ENCODE results near the gene PCF11.

PCF11 gene

DNA sequence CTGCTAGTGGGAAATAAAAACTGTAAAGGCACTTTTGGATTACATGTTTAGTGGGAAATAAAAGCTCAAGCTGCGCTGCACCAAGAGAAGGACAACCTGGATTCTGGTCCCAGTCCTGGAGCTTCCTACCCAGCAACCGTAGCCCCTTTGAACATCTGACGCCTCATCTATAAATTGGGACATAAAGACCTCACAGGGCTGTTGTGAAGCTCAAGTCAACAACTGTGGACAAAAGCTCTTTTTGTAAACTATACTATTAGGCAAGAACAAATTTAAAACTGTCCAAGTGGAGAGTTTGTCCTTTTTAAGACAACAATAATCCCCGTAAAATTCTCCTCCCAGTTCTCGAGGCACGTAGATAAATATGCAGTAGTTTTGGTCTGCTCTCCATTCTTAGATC is 17.6 kb upstream of the PCF11 start:
- Histone ChIP-seq H3K27me3 (ENCODE audit: control insufficient read depth in 1 of 2, insufficient read depth in 1 of 2, low read length in 2 of 2) (no peaks in the 10 kb centered on the region), H2BK12ac (ENCODE audit: low read length in 2 of 2) (no peak overlapping the region), H3K79me1 (replicated peaks; ENCODE audit: low read length, poor library complexity, severe bottlenecking) (no peaks in the 10 kb centered on the region), H3K9me3 (ENCODE audit: control insufficient read depth, low read length) (no peaks in the 10 kb centered on the region), H2BK120ac (ENCODE audit: low read depth, low read length) (no peak overlapping the region), H3K36me3 (ENCODE audit: control insufficient read depth in 1 of 2, insufficient read depth in 2 of 2, low read depth in 1 of 2, low read length in 2 of 2) (no peaks in the 10 kb centered on the region), H3K23ac (ENCODE audit: low read length in 2 of 2) (no peak overlapping the region), H3K14ac (ENCODE audit: low read length in 2 of 2) (no peak overlapping the region), H3K27ac (ENCODE audit: low read length, poor library complexity, severe bottlenecking) (no peak overlapping the region), H3K4me1 (ENCODE audit: control insufficient read depth, insufficient read depth, low read depth, low read length) (no peaks in the 10 kb centered on the region), H2AFZ (ENCODE audit: low read depth, low read length) (no peak overlapping the region), H2BK15ac (ENCODE audit: low read depth, poor library complexity, severe bottlenecking) (no peak overlapping the region), H3K4ac (ENCODE audit: low read depth in 1 of 2, low read length in 2 of 2) (no peak overlapping the region), H3K4me3 (ENCODE audit: insufficient read depth in 1 of 2, low read depth in 1 of 2, low read length in 2 of 2) (no peak overlapping the region), H4K8ac (ENCODE audit: low read length) (no peak overlapping the region), H2AK5ac (ENCODE audit: low read length, severe bottlenecking) (no peak overlapping the region), H3K9ac (ENCODE audit: low read length) (no peak overlapping the region), H3K4me2 (ENCODE audit: low read length, poor library complexity, severe bottlenecking) (no peak overlapping the region), H4K91ac (ENCODE audit: low read length) (no peak overlapping the region), H3K18ac (ENCODE audit: low read depth in 1 of 2, low read length in 2 of 2) (no peak overlapping the region), H2BK5ac (ENCODE audit: low read depth, low read length, poor library complexity, severe bottlenecking) (no peak overlapping the region)
- no peak for DNase-seq
- 95% methylated on average over 4 of the region's 6 CpGs for WGBS

- no peak overlapping the region for H3K27ac ChIP-seq (ENCODE audit: low read length, poor library complexity, severe bottlenecking)
- H4K91ac ChIP-seq (ENCODE audit: low read length) = no peak overlapping the region
- WGBS = 92% methylated on average over 11 of the region's 11 CpGs
- no peaks in the 10 kb centered on the region for H3K36me3 ChIP-seq (ENCODE audit: control insufficient read depth in 1 of 2, insufficient read depth in 2 of 2, low read depth in 1 of 2, low read length in 2 of 2)
- H2BK5ac ChIP-seq (ENCODE audit: low read depth, low read length, poor library complexity, severe bottlenecking) = no peak overlapping the region
- H2BK120ac ChIP-seq (ENCODE audit: low read depth, low read length) = no peak overlapping the region
- H3K14ac ChIP-seq (ENCODE audit: low read length in 2 of 2) = no peak overlapping the region
- DNase-seq = no peak
- no peak overlapping the region for H3K4me2 ChIP-seq (ENCODE audit: low read length, poor library complexity, severe bottlenecking)
- H3K4ac ChIP-seq (ENCODE audit: low read depth in 1 of 2, low read length in 2 of 2) = no peak overlapping the region
- H3K9ac ChIP-seq (ENCODE audit: low read length) = no peak overlapping the region
- H3K18ac ChIP-seq (ENCODE audit: low read depth in 1 of 2, low read length in 2 of 2) = no peak overlapping the region
- no peak overlapping the region for H2BK12ac ChIP-seq (ENCODE audit: low read length in 2 of 2)
- H3K23ac ChIP-seq (ENCODE audit: low read length in 2 of 2) = no peak overlapping the region
- no peaks in the 10 kb centered on the region for H3K4me1 ChIP-seq (ENCODE audit: control insufficient read depth, insufficient read depth, low read depth, low read length)
- H2AFZ ChIP-seq (ENCODE audit: low read depth, low read length) = no peak overlapping the region
- no peaks in the 10 kb centered on the region for H3K79me1 ChIP-seq (replicated peaks; ENCODE audit: low read length, poor library complexity, severe bottlenecking)
- H2AK5ac ChIP-seq (ENCODE audit: low read length, severe bottlenecking) = no peak overlapping the region
- H3K27me3 ChIP-seq (ENCODE audit: control insufficient read depth in 1 of 2, insufficient read depth in 1 of 2, low read length in 2 of 2) = no peaks in the 10 kb centered on the region
- no peak overlapping the region for H3K4me3 ChIP-seq (ENCODE audit: insufficient read depth in 1 of 2, low read depth in 1 of 2, low read length in 2 of 2)
- H4K8ac ChIP-seq (ENCODE audit: low read length) = no peak overlapping the region
- no peak overlapping the region for H2BK15ac ChIP-seq (ENCODE audit: low read depth, poor library complexity, severe bottlenecking)
- H3K9me3 ChIP-seq (ENCODE audit: control insufficient read depth, low read length) = no peaks in the 10 kb centered on the region
Measured at GRCh38 chr11:83140691-83141455, 16.1 kb upstream of the PCF11 start.

GRCh38 chr11:83147895-83148294 is 9.0 kb upstream of the PCF11 start:
- no peak overlapping the region for H2BK120ac ChIP-seq (ENCODE audit: low read depth, low read length)
- no peak overlapping the region for H3K27ac ChIP-seq (ENCODE audit: low read length, poor library complexity, severe bottlenecking)
- H3K4me3 ChIP-seq (ENCODE audit: insufficient read depth in 1 of 2, low read depth in 1 of 2, low read length in 2 of 2) = no peak overlapping the region
- no peak overlapping the region for H2BK12ac ChIP-seq (ENCODE audit: low read length in 2 of 2)
- H3K9ac ChIP-seq (ENCODE audit: low read length) = no peak overlapping the region
- WGBS = 83% methylated on average over 4 of the region's 4 CpGs
- no peak for DNase-seq
- no peak overlapping the region for H3K23ac ChIP-seq (ENCODE audit: low read length in 2 of 2)
- H2BK5ac ChIP-seq (ENCODE audit: low read depth, low read length, poor library complexity, severe bottlenecking) = no peak overlapping the region
- H3K18ac ChIP-seq (ENCODE audit: low read depth in 1 of 2, low read length in 2 of 2) = no peak overlapping the region
- H3K4ac ChIP-seq (ENCODE audit: low read depth in 1 of 2, low read length in 2 of 2) = no peak overlapping the region
- H2AK5ac ChIP-seq (ENCODE audit: low read length, severe bottlenecking) = no peak overlapping the region
- no peak overlapping the region for H3K4me2 ChIP-seq (ENCODE audit: low read length, poor library complexity, severe bottlenecking)
- no peak overlapping the region for H3K14ac ChIP-seq (ENCODE audit: low read length in 2 of 2)
- no peak overlapping the region for H2AFZ ChIP-seq (ENCODE audit: low read depth, low read length)
- H3K36me3 ChIP-seq (ENCODE audit: control insufficient read depth in 1 of 2, insufficient read depth in 2 of 2, low read depth in 1 of 2, low read length in 2 of 2) = no peaks in the 10 kb centered on the region
- H4K91ac ChIP-seq (ENCODE audit: low read length) = no peak overlapping the region
- H3K4me1 ChIP-seq (ENCODE audit: control insufficient read depth, insufficient read depth, low read depth, low read length) = no peaks in the 10 kb centered on the region
- no peak overlapping the region for H2BK15ac ChIP-seq (ENCODE audit: low read depth, poor library complexity, severe bottlenecking)
- H4K8ac ChIP-seq (ENCODE audit: low read length) = no peak overlapping the region
- H3K9me3 ChIP-seq (ENCODE audit: control insufficient read depth, low read length) = no peaks in the 10 kb centered on the region
- H3K79me1 ChIP-seq (replicated peaks; ENCODE audit: low read length, poor library complexity, severe bottlenecking) = no peaks in the 10 kb centered on the region
- H3K27me3 ChIP-seq (ENCODE audit: control insufficient read depth in 1 of 2, insufficient read depth in 1 of 2, low read length in 2 of 2) = no peaks in the 10 kb centered on the region

DNA sequence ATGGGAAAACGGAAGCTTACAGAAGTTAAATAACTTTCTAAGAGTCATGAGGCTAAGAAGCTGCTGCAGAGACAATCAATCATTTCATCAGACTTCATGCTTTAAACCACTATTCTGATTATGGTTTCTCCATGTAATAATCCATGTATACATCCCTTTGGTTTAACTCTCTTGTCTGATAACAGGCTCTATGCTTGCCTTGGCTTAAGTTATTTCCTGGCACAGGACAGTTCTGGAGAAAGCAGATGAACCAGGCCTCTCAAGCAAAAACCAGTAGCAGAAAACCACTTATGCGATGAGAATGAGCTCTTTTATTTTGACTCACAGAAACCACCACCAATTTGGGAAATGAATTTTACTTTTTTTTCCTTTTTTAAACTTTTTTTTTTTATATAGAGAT is 6.5 kb upstream of the PCF11 start:
- DNase-seq = no peak
- H2BK120ac ChIP-seq (ENCODE audit: low read depth, low read length) = no peak overlapping the region
- no peaks in the 10 kb centered on the region for H3K4me1 ChIP-seq (ENCODE audit: control insufficient read depth, insufficient read depth, low read depth, low read length)
- H3K4me3 ChIP-seq (ENCODE audit: insufficient read depth in 1 of 2, low read depth in 1 of 2, low read length in 2 of 2) = no peak overlapping the region
- H3K4ac ChIP-seq (ENCODE audit: low read depth in 1 of 2, low read length in 2 of 2) = no peak overlapping the region
- no peak overlapping the region for H3K4me2 ChIP-seq (ENCODE audit: low read length, poor library complexity, severe bottlenecking)
- H3K36me3 ChIP-seq (ENCODE audit: control insufficient read depth in 1 of 2, insufficient read depth in 2 of 2, low read depth in 1 of 2, low read length in 2 of 2) = no peaks in the 10 kb centered on the region
- 100% methylated on average over 1 of the region's 2 CpGs for WGBS
- H2BK12ac ChIP-seq (ENCODE audit: low read length in 2 of 2) = no peak overlapping the region
- no peak overlapping the region for H3K9ac ChIP-seq (ENCODE audit: low read length)
- H2BK5ac ChIP-seq (ENCODE audit: low read depth, low read length, poor library complexity, severe bottlenecking) = no peak overlapping the region
- peaks cover under 1% of the 10 kb centered on the region for H3K79me1 ChIP-seq (replicated peaks; ENCODE audit: low read length, poor library complexity, severe bottlenecking)
- H3K27me3 ChIP-seq (ENCODE audit: control insufficient read depth in 1 of 2, insufficient read depth in 1 of 2, low read length in 2 of 2) = no peaks in the 10 kb centered on the region
- H2AK5ac ChIP-seq (ENCODE audit: low read length, severe bottlenecking) = no peak overlapping the region
- H3K9me3 ChIP-seq (ENCODE audit: control insufficient read depth, low read length) = no peaks in the 10 kb centered on the region
- H3K14ac ChIP-seq (ENCODE audit: low read length in 2 of 2) = no peak overlapping the region
- H4K8ac ChIP-seq (ENCODE audit: low read length) = no peak overlapping the region
- H2AFZ ChIP-seq (ENCODE audit: low read depth, low read length) = no peak overlapping the region
- no peak overlapping the region for H3K23ac ChIP-seq (ENCODE audit: low read length in 2 of 2)
- no peak overlapping the region for H3K18ac ChIP-seq (ENCODE audit: low read depth in 1 of 2, low read length in 2 of 2)
- H4K91ac ChIP-seq (ENCODE audit: low read length) = no peak overlapping the region
- H3K27ac ChIP-seq (ENCODE audit: low read length, poor library complexity, severe bottlenecking) = no peak overlapping the region
- H2BK15ac ChIP-seq (ENCODE audit: low read depth, poor library complexity, severe bottlenecking) = no peak overlapping the region

All from mesenchymal stem cell (in vitro differentiated cells and primary cell).